Measurements from ENCODE around the gene ASB2. TPM values are rescaled to one million over a fixed set of nuclear protein-coding genes. Genes with fewer than 3 reads are reported as not detected.

The ASB2 gene
- total and polyA plus RNA-seq, 2 of the 8 experiments (the other 6 are each of a cell fraction or from before 2014, with no cell fraction given), result 1.0 to 2.1 TPM

- TF ChIP-seq POLR2A (IDR thresholded peaks at IDR 0.05; ENCODE audit: control extremely low read depth in 1 of 2, low read depth in 2 of 2, low read length in 2 of 2) (no peak), JUND (IDR thresholded peaks at IDR 0.05; ENCODE audit: low read length) (no peak)
Measured at GRCh38 chr14:93964820-93965286, 11.5 kb downstream of the ASB2 start (continued).
